HUES64 (cell line): ENCODE data around the gene NEURL4.
A peak's percentile ranks its signal among the peaks of the same experiment; 100 is the strongest.
"Not testable (repeated sequence)": the region's sequence is repeated elsewhere in the genome, so short reads cannot be mapped to it uniquely, and the experiment has no call there.

Experiments used
- H3K27ac ChIP-seq: 2 replicates; pipeline ENCODE4 v1.7.0; 2013; ENCODE audit warnings: low read depth, low read length, inconsistent platforms
- H3K27me3 ChIP-seq: 2 replicates; pipeline ENCODE4 v1.6.1; 2013; ENCODE audit warnings: mild to moderate bottlenecking, low read length; ENCODE audit not compliant: insufficient read depth
- H3K36me3 ChIP-seq: 2 replicates; pipeline ENCODE4 v1.6.1; 2013; ENCODE audit warnings: mild to moderate bottlenecking, low read length; ENCODE audit not compliant: insufficient read depth
- H3K4me1 ChIP-seq: 2 replicates; pipeline ENCODE4 v1.6.1; 2013; ENCODE audit warnings: mild to moderate bottlenecking, low read length, moderate library complexity; ENCODE audit not compliant: insufficient read depth
- H3K4me3 ChIP-seq: 2 replicates; pipeline ENCODE4 v1.5.1; 2013; ENCODE audit warnings: mild to moderate bottlenecking, low read length, moderate library complexity
- H3K9ac ChIP-seq: 2 replicates; pipeline ENCODE4 v1.6.1; 2013; ENCODE audit warnings: mild to moderate bottlenecking, low read depth, low read length
- H3K9me3 ChIP-seq: 2 replicates; pipeline ENCODE4 v1.6.1; 2013; ENCODE audit warnings: low read depth, low read length; ENCODE audit not compliant: insufficient read depth
- WGBS: fragments of 150-250, 120-280 bp; methylation state at CpG from one replicate; pipeline ENCODE4 v1.1.7; 2013; ENCODE audit warnings: missing lambda C conversion rate; 5-methylcytosine and 5-hydroxymethylcytosine counted together

The NEURL4 gene

GRCh38 chr17:7347630-7348477 lies 18.7 kb upstream of the NEURL4 start:
- Histone ChIP-seq H3K9me3 (no peaks in the 10 kb centered on the region), H3K9ac (no peak overlapping the region), H3K27ac (no peak overlapping the region), H3K27me3 (0 out of 2 replicates have a peak, but pooled peaks cover 3% of the 10 kb centered on the region), H3K4me3 (no peak overlapping the region), H3K4me1 (peaks cover 12% of the 10 kb centered on the region), H3K36me3 (no peaks in the 10 kb centered on the region)
- 91% methylated on average over 18 of the region's 19 CpGs for WGBS

- Histone ChIP-seq H3K4me3 (no peak overlapping the region), H3K4me1 (peaks cover 9% of the 10 kb centered on the region), H3K36me3 (no peaks in the 10 kb centered on the region), H3K9ac (no peak overlapping the region), H3K27me3 (0 out of 2 replicates have a peak, but pooled peaks cover 3% of the 10 kb centered on the region), H3K27ac (no peak overlapping the region), H3K9me3 (no peaks in the 10 kb centered on the region)
- WGBS: 89% methylated on average over 18 of the region's 18 CpGs
Observed at GRCh38 chr17:7346761-7347614, 17.9 kb upstream of the NEURL4 start.

- no peak overlapping the region for H3K27ac ChIP-seq
- H3K4me3 ChIP-seq: no peak overlapping the region
- no peak overlapping the region for H3K9ac ChIP-seq
- H3K27me3 ChIP-seq: no peaks in the 10 kb centered on the region
- no peaks in the 10 kb centered on the region for H3K9me3 ChIP-seq
- H3K36me3 ChIP-seq: no peaks in the 10 kb centered on the region
- WGBS: 91% methylated on average over 15 of the region's 15 CpGs
- H3K4me1 ChIP-seq: no peaks in the 10 kb centered on the region
Observed at GRCh38 chr17:7343250-7343649, 14.1 kb upstream of the NEURL4 start.

- Histone ChIP-seq H3K9me3 (no peaks in the 10 kb centered on the region), H3K36me3 (no peaks in the 10 kb centered on the region), H3K27me3 (no peaks in the 10 kb centered on the region), H3K4me3 (no peak overlapping the region), H3K27ac (no peak overlapping the region), H3K4me1 (peaks cover 5% of the 10 kb centered on the region), H3K9ac (no peak overlapping the region)
- 93% methylated on average over 13 of the region's 13 CpGs for WGBS
Observed at GRCh38 chr17:7341842-7342241, 12.7 kb upstream of the NEURL4 start.

GRCh38 chr17:7340179-7340578 lies 11.0 kb upstream of the NEURL4 start:
- no peaks in the 10 kb centered on the region for H3K9me3 ChIP-seq
- no peak overlapping the region for H3K27ac ChIP-seq
- no peaks in the 10 kb centered on the region for H3K36me3 ChIP-seq
- H3K4me3 ChIP-seq: no peak overlapping the region
- no peak overlapping the region for H3K9ac ChIP-seq
- H3K27me3 ChIP-seq: no peaks in the 10 kb centered on the region
- peaks cover 13% of the 10 kb centered on the region for H3K4me1 ChIP-seq
- WGBS: 90% methylated on average over 1 of the region's 2 CpGs

GRCh38 chr17:7337600-7337999 lies 8.5 kb upstream of the NEURL4 start:
- H3K36me3 ChIP-seq, H3K27me3 ChIP-seq, H3K9ac ChIP-seq, H3K27ac ChIP-seq, H3K9me3 ChIP-seq, H3K4me3 ChIP-seq: not testable (repeated sequence)
- H3K4me1 ChIP-seq: peaks cover 13% of the 10 kb centered on the region
- 89% methylated on average over 7 of the region's 7 CpGs for WGBS

GRCh38 chr17:7336240-7337175 lies 7.4 kb upstream of the NEURL4 start, which contains the start of gene ACAP1:
Gene ACAP1 (plus strand): TSS chr17:7336529. CDS start chr17:7336735, 206 bp downstream.
- 56% methylated on average over 16 of the region's 17 CpGs for WGBS
- Histone ChIP-seq H3K9ac (peak within 1 kb of the TSS; percentile 28), H3K4me1 (peaks cover 16% of the 10 kb centered on the region), H3K36me3 (no peaks in the 10 kb centered on the region), H3K9me3 (no peaks in the 10 kb centered on the region), H3K27ac (peak within 1 kb of the TSS; percentile 71), H3K27me3 (no peaks in the 10 kb centered on the region), H3K4me3 (peak within 1 kb of the TSS; percentile 25)

GRCh38 chr17:7335765-7336164 lies 6.6 kb upstream of the NEURL4 start:
- not testable (repeated sequence) for H3K4me3 ChIP-seq, H3K27me3 ChIP-seq, H3K9me3 ChIP-seq, H3K27ac ChIP-seq, H3K36me3 ChIP-seq, H3K9ac ChIP-seq
- 92% methylated on average over 13 of the region's 13 CpGs for WGBS
- peaks cover 18% of the 10 kb centered on the region for H3K4me1 ChIP-seq

- Histone ChIP-seq H3K27ac (no peak overlapping the region), H3K4me3 (no peak overlapping the region), H3K4me1 (peaks cover 23% of the 10 kb centered on the region), H3K9me3 (no peaks in the 10 kb centered on the region), H3K9ac (no peak overlapping the region), H3K36me3 (no peaks in the 10 kb centered on the region), H3K27me3 (no peaks in the 10 kb centered on the region)
- 90% methylated on average over 3 of the region's 3 CpGs for WGBS
Observed at GRCh38 chr17:7334938-7335538, 5.9 kb upstream of the NEURL4 start.

- not testable (repeated sequence) for H3K27me3 ChIP-seq, H3K36me3 ChIP-seq, H3K9me3 ChIP-seq, H3K9ac ChIP-seq, H3K27ac ChIP-seq, H3K4me3 ChIP-seq
- WGBS: 79% methylated on average over 13 of the region's 14 CpGs
- H3K4me1 ChIP-seq: peaks cover 23% of the 10 kb centered on the region
Observed at GRCh38 chr17:7332600-7333069, 3.5 kb upstream of the NEURL4 start.
